ENCODE results near the gene SLC41A3.

SLC41A3 gene

DNA sequence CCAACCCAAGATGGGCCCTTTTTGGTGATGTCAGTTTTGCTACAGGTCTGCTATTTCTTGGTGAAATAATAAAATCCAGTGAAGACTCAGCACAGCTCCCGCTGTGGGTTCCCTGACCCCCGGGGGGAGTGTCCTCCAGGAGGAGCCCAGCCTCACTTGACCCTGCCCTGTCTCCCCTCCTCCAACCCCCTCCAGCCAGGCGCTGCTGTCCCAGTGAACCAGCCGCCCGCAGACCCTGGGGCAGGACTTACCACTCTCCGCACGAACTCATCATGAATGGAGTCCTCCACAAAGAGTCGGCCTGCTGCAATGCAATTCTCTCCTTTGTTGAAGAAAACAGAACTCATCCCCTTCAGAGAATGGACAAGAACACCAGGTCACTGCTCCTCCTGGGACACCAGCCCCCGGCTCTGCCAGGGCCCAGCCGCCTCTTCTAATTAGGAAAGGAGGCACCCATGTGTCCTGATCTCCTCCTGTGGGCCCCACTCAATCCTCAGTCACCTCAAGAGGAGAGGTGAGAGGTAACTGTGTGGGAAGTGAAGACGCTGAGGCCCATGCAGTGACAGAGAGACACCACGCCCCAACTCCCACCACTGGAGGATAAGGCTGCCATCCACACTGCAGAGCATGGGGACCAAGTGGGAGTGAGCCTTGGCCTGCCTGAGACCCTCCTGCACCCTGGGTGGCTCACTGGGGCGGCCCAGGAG lies 28.8 kb upstream of the SLC41A3 start:
- DNase-seq, result peak; percentile 4
- no peaks in the 10 kb centered on the region for H3K27me3 ChIP-seq
- no peaks in the 10 kb centered on the region for H3K36me3 ChIP-seq
- H3K4me3 ChIP-seq (ENCODE audit: low read depth, low read length), result no peak overlapping the region
- H3K9me3 ChIP-seq, result no peaks in the 10 kb centered on the region
- no peaks in the 10 kb centered on the region for H3K4me1 ChIP-seq
- TF ChIP-seq, protein P1, sequence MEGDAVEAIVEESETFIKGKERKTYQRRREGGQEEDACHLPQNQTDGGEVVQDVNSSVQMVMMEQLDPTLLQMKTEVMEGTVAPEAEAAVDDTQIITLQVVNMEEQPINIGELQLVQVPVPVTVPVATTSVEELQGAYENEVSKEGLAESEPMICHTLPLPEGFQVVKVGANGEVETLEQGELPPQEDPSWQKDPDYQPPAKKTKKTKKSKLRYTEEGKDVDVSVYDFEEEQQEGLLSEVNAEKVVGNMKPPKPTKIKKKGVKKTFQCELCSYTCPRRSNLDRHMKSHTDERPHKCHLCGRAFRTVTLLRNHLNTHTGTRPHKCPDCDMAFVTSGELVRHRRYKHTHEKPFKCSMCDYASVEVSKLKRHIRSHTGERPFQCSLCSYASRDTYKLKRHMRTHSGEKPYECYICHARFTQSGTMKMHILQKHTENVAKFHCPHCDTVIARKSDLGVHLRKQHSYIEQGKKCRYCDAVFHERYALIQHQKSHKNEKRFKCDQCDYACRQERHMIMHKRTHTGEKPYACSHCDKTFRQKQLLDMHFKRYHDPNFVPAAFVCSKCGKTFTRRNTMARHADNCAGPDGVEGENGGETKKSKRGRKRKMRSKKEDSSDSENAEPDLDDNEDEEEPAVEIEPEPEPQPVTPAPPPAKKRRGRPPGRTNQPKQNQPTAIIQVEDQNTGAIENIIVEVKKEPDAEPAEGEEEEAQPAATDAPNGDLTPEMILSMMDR (IDR thresholded peaks at IDR 0.05; ENCODE audit: low read depth, low read length), result no peak

DNA sequence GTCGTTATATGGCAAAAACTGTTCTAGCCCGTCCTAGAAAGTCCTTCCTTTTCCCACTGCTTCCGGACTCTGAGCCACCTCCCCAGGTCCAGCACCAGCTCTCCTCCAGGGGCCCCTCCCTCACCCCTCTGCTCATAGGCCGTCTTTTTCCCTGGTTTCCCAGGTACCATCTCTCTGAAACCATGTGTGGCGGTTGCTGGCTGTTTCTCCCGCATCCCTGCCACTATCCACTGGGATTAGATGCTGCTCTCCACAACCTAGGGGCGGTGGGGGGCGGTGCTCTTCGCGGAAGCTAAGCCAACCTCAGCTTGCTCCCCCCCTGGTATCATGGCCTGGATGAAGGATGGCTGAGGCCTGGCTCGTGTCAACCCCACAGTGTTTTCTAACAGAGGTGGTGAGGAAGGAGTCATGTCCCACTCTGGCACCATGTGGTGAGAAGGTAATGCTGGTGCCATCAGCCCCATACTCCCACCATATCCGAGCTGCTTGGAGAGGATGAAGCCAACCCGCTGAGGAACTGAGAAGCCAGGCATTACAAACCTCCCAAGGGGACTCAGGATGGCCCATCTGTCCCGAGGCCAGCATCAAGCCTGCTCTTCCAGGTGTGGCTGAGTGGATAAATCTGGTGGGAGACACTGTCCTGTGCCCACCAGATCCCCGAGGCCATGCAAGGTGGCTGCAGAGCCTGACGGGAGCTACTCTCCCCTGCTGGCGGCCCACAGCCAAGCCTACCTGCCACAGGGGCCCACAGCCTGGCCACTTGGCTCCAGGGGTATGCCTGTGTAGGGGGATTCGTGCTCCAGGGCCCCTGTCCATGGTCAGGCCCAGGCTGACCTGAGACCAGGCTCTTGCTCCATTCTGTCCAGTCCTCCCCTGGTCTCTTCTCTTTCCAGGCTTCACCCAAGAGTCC lies 27.9 kb upstream of the SLC41A3 start:
- Histone ChIP-seq H3K27me3 (no peaks in the 10 kb centered on the region), H3K4me3 (ENCODE audit: low read depth, low read length) (no peak overlapping the region), H3K9me3 (no peaks in the 10 kb centered on the region), H3K36me3 (no peaks in the 10 kb centered on the region), H3K4me1 (no peaks in the 10 kb centered on the region)
- DNase-seq, result no peak
- TF ChIP-seq, protein P1 (IDR thresholded peaks at IDR 0.05; ENCODE audit: low read depth, low read length), result no peak

DNA sequence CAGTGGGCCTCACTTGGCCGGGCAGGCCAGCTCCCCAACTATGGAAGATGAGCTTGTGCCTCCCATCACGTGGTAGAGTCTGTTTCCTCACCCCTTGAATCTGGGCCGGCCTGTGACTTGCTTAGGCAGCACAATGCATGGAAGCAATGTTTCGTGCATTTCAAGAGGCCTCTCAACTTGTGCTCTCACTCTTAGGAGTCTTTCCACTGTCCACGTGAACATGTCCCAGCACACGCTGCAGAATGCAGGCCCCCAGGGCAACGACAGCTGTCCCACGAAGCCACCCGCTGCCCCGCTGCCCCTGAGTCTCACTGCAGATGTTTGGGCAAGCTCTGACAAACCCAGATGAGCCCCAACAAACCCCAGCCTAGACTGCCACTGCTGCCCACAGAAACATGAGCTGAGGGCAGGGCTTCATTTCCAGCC lies 27.2 kb upstream of the SLC41A3 start:
- Histone ChIP-seq H3K4me3 (ENCODE audit: low read depth, low read length) (no peak overlapping the region), H3K27me3 (no peaks in the 10 kb centered on the region), H3K4me1 (no peaks in the 10 kb centered on the region), H3K36me3 (no peaks in the 10 kb centered on the region), H3K9me3 (no peaks in the 10 kb centered on the region)
- TF ChIP-seq, protein P1 (IDR thresholded peaks at IDR 0.05; ENCODE audit: low read depth, low read length), result no peak
- no peak for DNase-seq

DNA sequence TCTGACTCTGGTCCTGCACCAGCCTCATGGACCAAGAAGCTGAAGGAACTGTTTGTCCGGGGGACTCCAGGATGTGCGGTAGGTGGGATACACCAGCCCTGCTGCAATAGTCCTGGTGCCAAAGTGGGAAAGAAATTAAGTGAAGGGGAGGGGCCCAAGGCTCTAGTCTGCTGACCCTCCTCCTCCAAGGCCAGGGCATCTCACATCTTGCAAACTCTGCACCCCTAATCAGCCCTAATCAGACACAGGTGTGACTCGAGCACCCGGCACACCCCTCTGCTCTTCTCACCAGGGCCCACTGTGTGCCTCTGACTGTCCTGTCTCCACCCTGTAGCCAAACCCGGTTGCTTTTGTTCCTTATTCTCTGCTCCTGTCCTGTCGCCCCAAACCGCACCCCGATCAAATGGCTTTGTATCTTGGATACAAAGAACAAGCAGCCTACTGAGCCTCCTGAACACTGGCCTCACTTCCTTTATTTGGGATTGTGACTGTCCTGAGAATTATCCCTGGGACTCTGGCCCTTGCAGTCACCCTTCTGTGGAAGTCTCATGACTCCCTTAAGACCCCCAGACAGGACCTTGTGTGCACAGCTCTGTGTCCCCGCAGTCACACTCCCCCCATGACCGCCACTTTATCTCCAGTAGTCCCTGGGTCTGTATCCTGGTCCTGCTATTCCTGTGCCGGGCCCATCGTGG lies 26.7 kb upstream of the SLC41A3 start:
- TF ChIP-seq, protein P1 (IDR thresholded peaks at IDR 0.05; ENCODE audit: low read depth, low read length), result no peak
- H3K9me3 ChIP-seq, result no peaks in the 10 kb centered on the region
- no peak for DNase-seq
- no peaks in the 10 kb centered on the region for H3K27me3 ChIP-seq
- H3K4me3 ChIP-seq (ENCODE audit: low read depth, low read length), result no peak overlapping the region
- H3K4me1 ChIP-seq, result no peaks in the 10 kb centered on the region
- H3K36me3 ChIP-seq, result no peaks in the 10 kb centered on the region

DNA sequence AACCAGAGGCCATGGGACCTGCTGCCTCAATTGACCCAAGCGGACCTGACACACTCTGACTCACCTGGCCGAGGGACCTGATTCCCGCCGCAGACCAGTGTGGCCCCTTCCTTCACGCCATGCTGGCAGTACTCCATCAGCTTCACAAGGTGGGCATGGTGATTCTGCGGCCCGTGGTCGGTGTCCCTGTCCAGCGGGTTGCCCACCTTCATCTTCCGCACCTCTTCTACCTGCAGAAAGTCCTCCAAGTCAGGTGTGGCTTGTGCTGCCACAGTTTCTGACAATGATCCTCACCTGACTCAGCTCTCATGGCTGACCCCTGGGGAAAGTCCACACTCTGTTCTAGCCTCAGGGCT lies 25.9 kb upstream of the SLC41A3 start:
- Histone ChIP-seq H3K4me3 (ENCODE audit: low read depth, low read length) (no peak overlapping the region), H3K27me3 (no peaks in the 10 kb centered on the region), H3K9me3 (no peaks in the 10 kb centered on the region), H3K4me1 (no peaks in the 10 kb centered on the region), H3K36me3 (no peaks in the 10 kb centered on the region)
- TF ChIP-seq, protein P1 (IDR thresholded peaks at IDR 0.05; ENCODE audit: low read depth, low read length), result no peak
- DNase-seq, result no peak
